A673 (cell line): ENCODE measurements around the gene DLG2.

Source experiments
- EZH2 ChIP-seq: fragments of 200-600 bp; sonication (generic); IDR thresholded peaks from 2 replicates; pipeline ENCODE4 v1.6.1; 2017; ENCODE audit warnings: borderline replicate concordance, low read depth, mild to moderate bottlenecking, mixed read lengths, antibody characterized with exemption, low read length; ENCODE audit not compliant: poor library complexity, severe bottlenecking
- TF ChIP-seq, protein P1 (sequence below): fragments of 300-800, 200-600 bp; sonication (generic); conservative IDR thresholded peaks from 2 replicates; pipeline ENCODE4 v1.5.1; 2017; ENCODE audit warnings: low read depth, mild to moderate bottlenecking, antibody characterized with exemption, low read length, moderate library complexity, mixed read lengths

DNA sequence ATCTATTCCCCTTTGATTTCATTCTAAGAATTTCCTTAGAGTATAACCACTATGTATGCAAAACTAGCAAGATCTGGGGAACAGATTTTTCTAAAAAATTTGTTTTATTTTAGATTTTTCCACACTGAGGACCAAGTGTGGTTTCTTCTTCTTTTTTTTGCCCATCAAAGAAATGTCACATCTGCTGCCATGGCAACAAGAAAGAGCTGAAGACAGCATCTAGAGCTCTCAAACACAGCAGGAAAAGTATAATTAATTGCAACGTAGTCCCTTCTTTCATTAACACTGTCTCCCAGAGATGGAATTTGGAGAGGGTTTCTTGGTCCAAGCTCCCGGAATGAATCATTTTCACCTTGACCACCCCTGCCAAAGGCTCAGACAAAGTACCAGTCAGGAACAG lies 2084.3 kb downstream of the DLG2 start:
- TF ChIP-seq, protein P1, sequence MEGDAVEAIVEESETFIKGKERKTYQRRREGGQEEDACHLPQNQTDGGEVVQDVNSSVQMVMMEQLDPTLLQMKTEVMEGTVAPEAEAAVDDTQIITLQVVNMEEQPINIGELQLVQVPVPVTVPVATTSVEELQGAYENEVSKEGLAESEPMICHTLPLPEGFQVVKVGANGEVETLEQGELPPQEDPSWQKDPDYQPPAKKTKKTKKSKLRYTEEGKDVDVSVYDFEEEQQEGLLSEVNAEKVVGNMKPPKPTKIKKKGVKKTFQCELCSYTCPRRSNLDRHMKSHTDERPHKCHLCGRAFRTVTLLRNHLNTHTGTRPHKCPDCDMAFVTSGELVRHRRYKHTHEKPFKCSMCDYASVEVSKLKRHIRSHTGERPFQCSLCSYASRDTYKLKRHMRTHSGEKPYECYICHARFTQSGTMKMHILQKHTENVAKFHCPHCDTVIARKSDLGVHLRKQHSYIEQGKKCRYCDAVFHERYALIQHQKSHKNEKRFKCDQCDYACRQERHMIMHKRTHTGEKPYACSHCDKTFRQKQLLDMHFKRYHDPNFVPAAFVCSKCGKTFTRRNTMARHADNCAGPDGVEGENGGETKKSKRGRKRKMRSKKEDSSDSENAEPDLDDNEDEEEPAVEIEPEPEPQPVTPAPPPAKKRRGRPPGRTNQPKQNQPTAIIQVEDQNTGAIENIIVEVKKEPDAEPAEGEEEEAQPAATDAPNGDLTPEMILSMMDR, result no peak
- TF ChIP-seq EZH2, result no peak
